GM23338 (cell line): Measurements from ENCODE around the gene CORO1C. TPM values are rescaled to one million over a fixed set of nuclear protein-coding genes. Genes with fewer than 3 reads are reported as not detected.

Experiments
- ATAC-seq: fragments of 200-7000 bp; cut with Tn5 transposase; 3 replicates; pipeline ENCODE4 v1.9.1; 2020
- DNase-seq: peaks from one replicate; pipeline ENCODE4 v3.0.0-alpha.2; 2015; ENCODE audit warnings: low spot score
- H2AFZ ChIP-seq: fragments of 200-600 bp; sonication (generic); 2 replicates; pipeline ENCODE4 v1.8.0; 2016; ENCODE audit warnings: antibody characterized with exemption, mild to moderate bottlenecking, moderate library complexity
- H3F3A ChIP-seq: fragments of 200-600 bp; sonication (generic); replicated peaks from 2 replicates; pipeline ENCODE4 v1.8.0; 2017; ENCODE audit warnings: antibody characterized with exemption, mixed run types, low read depth
- H3K27ac ChIP-seq: fragments of 200-600 bp; sonication (generic); 2 replicates; pipeline ENCODE4 v1.6.1; 2016; ENCODE audit warnings: low read depth
- H3K27me3 ChIP-seq: fragments of 200-600 bp; sonication (generic); 2 replicates; pipeline ENCODE4 v1.8.0; 2016; ENCODE audit warnings: mild to moderate bottlenecking, mixed run types, moderate library complexity; ENCODE audit not compliant: insufficient read depth
- H3K36me3 ChIP-seq: fragments of 200-600 bp; sonication (generic); 2 replicates; pipeline ENCODE4 v1.8.0; 2016; ENCODE audit warnings: mild to moderate bottlenecking; ENCODE audit not compliant: insufficient read depth
- H3K4me1 ChIP-seq: fragments of 200-600 bp; sonication (generic); 2 replicates; pipeline ENCODE4 v1.8.0; 2016; ENCODE audit warnings: mild to moderate bottlenecking, moderate library complexity; ENCODE audit not compliant: insufficient read depth
- H3K4me2 ChIP-seq: fragments of 200-600 bp; sonication (generic); 2 replicates; pipeline ENCODE4 v1.7.1; 2017; ENCODE audit warnings: mixed run types
- H3K4me3 ChIP-seq: fragments of 200-600 bp; sonication (generic); 2 replicates; pipeline ENCODE4 v1.6.1; 2016; ENCODE audit warnings: mixed run types
- H3K79me2 ChIP-seq: fragments of 200-600 bp; sonication (generic); replicated peaks from 2 replicates; pipeline ENCODE4 v1.8.0; 2017; ENCODE audit warnings: mild to moderate bottlenecking; ENCODE audit not compliant: insufficient read depth
- H3K9me2 ChIP-seq: fragments of 200-600 bp; sonication (generic); 2 replicates; pipeline ENCODE4 v1.8.0; 2017; ENCODE audit not compliant: insufficient read depth
- H4K20me1 ChIP-seq: fragments of 200-600 bp; sonication (generic); replicated peaks from 2 replicates; pipeline ENCODE4 v1.8.0; 2017; ENCODE audit warnings: mild to moderate bottlenecking; ENCODE audit not compliant: insufficient read depth
- H3K27ac Mint-ChIP-seq: 2 replicates; pipeline ENCODE4 v1.8.0; 2020; ENCODE audit warnings: inconsistent platforms, mild to moderate bottlenecking, moderate library complexity, mixed read lengths
- H3K27me3 Mint-ChIP-seq: 3 replicates; pipeline ENCODE4 v1.8.0; 2022; ENCODE audit warnings: low read depth, mild to moderate bottlenecking, moderate library complexity, mixed read lengths, inconsistent platforms; ENCODE audit not compliant: insufficient read depth, poor library complexity
- H3K36me3 Mint-ChIP-seq: 3 replicates; pipeline ENCODE4 v1.8.0; 2021; ENCODE audit warnings: low read depth, mild to moderate bottlenecking, inconsistent platforms, moderate library complexity, mixed read lengths
- H3K4me1 Mint-ChIP-seq: 3 replicates; pipeline ENCODE4 v1.8.0; 2020; ENCODE audit warnings: mild to moderate bottlenecking, inconsistent platforms, mixed read lengths
- H3K4me3 Mint-ChIP-seq: 3 replicates; pipeline ENCODE4 v1.8.0; 2021; ENCODE audit warnings: moderate library complexity, mild to moderate bottlenecking, inconsistent platforms, mixed read lengths
- H3K9me3 Mint-ChIP-seq: 3 replicates; pipeline ENCODE4 v1.8.0; 2020; ENCODE audit warnings: moderate library complexity, mild to moderate bottlenecking, inconsistent platforms, mixed read lengths
- CREB1 ChIP-seq: fragments of 250-450 bp; sonication (Bioruptor Pico); IDR thresholded peaks from 2 replicates; pipeline ENCODE4 v1.5.0; 2020; ENCODE audit warnings: low read depth, mild to moderate bottlenecking, moderate library complexity
- CTCF ChIP-seq, 2 experiments: fragments of 200-600 bp in 1 of 2; sonication (generic) in 1 of 2; conservative IDR thresholded peaks; 2 replicates each; pipeline versions ENCODE4 v1.5.1 to v1.6.1; 2016 to 2017; ENCODE audit warnings: antibody characterized with exemption in 2 of 2, low read depth in 2 of 2, mild to moderate bottlenecking in 2 of 2, moderate library complexity in 1 of 2
- ETS1 ChIP-seq: IDR thresholded peaks from 2 replicates; pipeline ENCODE4 v1.6.1; 2016; ENCODE audit warnings: antibody characterized with exemption
- EZH2 ChIP-seq: fragments of 200-600 bp; sonication (generic); IDR thresholded peaks from one replicate; pipeline ENCODE4 v1.8.0; 2017; ENCODE audit warnings: antibody characterized with exemption, mild to moderate bottlenecking, low read depth; ENCODE audit not compliant: unreplicated experiment
- EZH2phosphoT487 ChIP-seq: fragments of 200-600 bp; sonication (generic); IDR thresholded peaks from one replicate; pipeline ENCODE4 v1.8.1; 2018; ENCODE audit warnings: antibody characterized with exemption; ENCODE audit not compliant: unreplicated experiment
- JUNB ChIP-seq: IDR thresholded peaks from one replicate; pipeline ENCODE4 v1.6.1; 2016; ENCODE audit warnings: antibody characterized with exemption; ENCODE audit not compliant: unreplicated experiment
- NANOG ChIP-seq: IDR thresholded peaks from 2 replicates; pipeline ENCODE4 v1.6.1; 2016; ENCODE audit warnings: antibody characterized with exemption, borderline replicate concordance
- POLR2AphosphoS5 ChIP-seq: IDR thresholded peaks from 2 replicates; pipeline ENCODE4 v1.6.1; 2016; ENCODE audit warnings: antibody characterized with exemption, low read depth
- REST ChIP-seq: IDR thresholded peaks from one replicate; pipeline ENCODE4 v1.6.1; 2018; ENCODE audit warnings: antibody characterized with exemption; ENCODE audit not compliant: unreplicated experiment
- STAT1 ChIP-seq: IDR thresholded peaks from one replicate; pipeline ENCODE4 v1.6.1; 2016; ENCODE audit warnings: antibody characterized with exemption; ENCODE audit not compliant: unreplicated experiment
- ZNF114 ChIP-seq: fragments of 250-450 bp; sonication (Bioruptor Pico); IDR thresholded peaks from 2 replicates; pipeline ENCODE4 v1.5.0; 2020; ENCODE audit warnings: mild to moderate bottlenecking, moderate library complexity
- ZNF331 ChIP-seq: fragments of 250-450 bp; sonication (Bioruptor Pico); IDR thresholded peaks from 2 replicates; pipeline ENCODE4 v1.5.0; 2020; ENCODE audit warnings: low read depth, mild to moderate bottlenecking, moderate library complexity
- polyA plus RNA-seq: library from polyadenylated mRNA; unstranded; fragments of >200 nt; fragmentation: Nextera tagmentation; extraction: Ambion mirVana; gene quantifications from 2 replicates; pipeline ENCODE4 v1.2.1, GENCODE V29; 2016
- total RNA-seq: library from RNA; depleted of rRNA; stranded (reverse); fragments of >200 nt; shearing (Covaris generic); gene quantifications from 2 replicates; pipeline ENCODE4 v1.2.3, GENCODE V29; 2014

The CORO1C gene
- total and polyA plus RNA-seq, 2 experiments from 2014 or later, result 59.2 to 89.5 TPM

GRCh38 chr12:108629824-108630476 lies 101.4 kb downstream of the CORO1C start:
- Mint-ChIP-seq H3K4me3 (no peak overlapping the region), H3K27ac (peak overlapping the region; percentile 65), H3K9me3 (no peaks in the 10 kb centered on the region), H3K27me3 (peaks cover 11% of the 10 kb centered on the region), H3K36me3 (no peaks in the 10 kb centered on the region), H3K4me1 (peaks cover 36% of the 10 kb centered on the region)
- Histone ChIP-seq H3K27ac (no peak overlapping the region), H3K27me3 (no peaks in the 10 kb centered on the region), H3K79me2 (no peaks in the 10 kb centered on the region), H3F3A (0 out of 2 replicates have a peak, but pooled peaks cover 4% of the 10 kb centered on the region), H3K4me3 (no peak overlapping the region), H3K36me3 (no peaks in the 10 kb centered on the region), H2AFZ (peak overlapping the region; percentile 72), H3K9me2 (no peaks in the 10 kb centered on the region), H4K20me1 (no peaks in the 10 kb centered on the region), H3K4me1 (peaks cover 17% of the 10 kb centered on the region; the same call in 1 of the 2 replicates), H3K4me2 (no peak overlapping the region)
- TF ChIP-seq CREB1 (CRISPR knock-in tag), result no peak
- no peak for TF ChIP-seq POLR2AphosphoS5
- TF ChIP-seq ETS1, result no peak
- TF ChIP-seq EZH2, result no peak
- TF ChIP-seq EZH2phosphoT487, result no peak
- ATAC-seq (peak; percentile 34), DNase-seq (no peak)

- H3K27ac ChIP-seq, result no peak overlapping the region
- no peak overlapping the region for H3K4me2 ChIP-seq
- H3F3A ChIP-seq, result 0 out of 2 replicates have a peak, but pooled peaks cover 4% of the 10 kb centered on the region
- peaks cover 13% of the 10 kb centered on the region; the same call in 1 of the 2 replicates for H3K4me1 ChIP-seq
- no peaks in the 10 kb centered on the region for H3K79me2 ChIP-seq
- no peak overlapping the region for H3K4me3 ChIP-seq
- no peaks in the 10 kb centered on the region for H3K27me3 ChIP-seq
- Mint-ChIP-seq H3K27ac (no peak overlapping the region), H3K36me3 (no peaks in the 10 kb centered on the region), H3K9me3 (no peaks in the 10 kb centered on the region), H3K27me3 (peaks cover 8% of the 10 kb centered on the region), H3K4me3 (no peak overlapping the region), H3K4me1 (peaks cover 29% of the 10 kb centered on the region; the same call in 2 of the 3 replicates)
- H2AFZ ChIP-seq, result peak overlapping the region; percentile 72
- no peaks in the 10 kb centered on the region for H3K9me2 ChIP-seq
- ATAC-seq (no peak), DNase-seq (no peak)
- H3K36me3 ChIP-seq, result no peaks in the 10 kb centered on the region
- no peaks in the 10 kb centered on the region for H4K20me1 ChIP-seq
- TF ChIP-seq NANOG (no peak), POLR2AphosphoS5 (no peak), EZH2 (no peak), EZH2phosphoT487 (no peak), JUNB (no peak), REST (no peak), STAT1 (no peak), CTCF (conservative IDR thresholded peaks at IDR 0.05; ENCODE audit: low read depth in 2 of 2) (no peak), ETS1 (no peak), CREB1 (CRISPR knock-in tag) (no peak), ZNF331 (no peak), ZNF114 (CRISPR knock-in tag) (no peak)
These were observed 102.2 kb downstream of the CORO1C start for GRCh38 chr12:108629151-108629550.
